Gastrocnemius medialis (tissue), 4 donors: Measurements from ENCODE around the gene SCN4B.

Source experiments
- POLR2A ChIP-seq, 2 donors: fragments of 450-650 bp; IDR thresholded peaks; one replicate each; pipeline ENCODE4 v1.6.1; 2017; ENCODE audit warnings: antibody characterized with exemption in 2 of 2, mild to moderate bottlenecking in 2 of 2, moderate library complexity in 2 of 2
- TF ChIP-seq, protein P1 (sequence below), 5 experiments: fragments of 450-650 bp in 3 of 5; fragments of 200-600 bp in 2 of 5; sonication (generic) in 2 of 5; IDR thresholded peaks in 4 of 5; conservative IDR thresholded peaks in 1 of 5; 1 replicate in 4 of 5; 2 replicates in 1 of 5; pipeline ENCODE4 v1.5.1; 2016 to 2019; ENCODE audit warnings: antibody characterized with exemption in 5 of 5, mild to moderate bottlenecking in 3 of 5, moderate library complexity in 3 of 5

DNA sequence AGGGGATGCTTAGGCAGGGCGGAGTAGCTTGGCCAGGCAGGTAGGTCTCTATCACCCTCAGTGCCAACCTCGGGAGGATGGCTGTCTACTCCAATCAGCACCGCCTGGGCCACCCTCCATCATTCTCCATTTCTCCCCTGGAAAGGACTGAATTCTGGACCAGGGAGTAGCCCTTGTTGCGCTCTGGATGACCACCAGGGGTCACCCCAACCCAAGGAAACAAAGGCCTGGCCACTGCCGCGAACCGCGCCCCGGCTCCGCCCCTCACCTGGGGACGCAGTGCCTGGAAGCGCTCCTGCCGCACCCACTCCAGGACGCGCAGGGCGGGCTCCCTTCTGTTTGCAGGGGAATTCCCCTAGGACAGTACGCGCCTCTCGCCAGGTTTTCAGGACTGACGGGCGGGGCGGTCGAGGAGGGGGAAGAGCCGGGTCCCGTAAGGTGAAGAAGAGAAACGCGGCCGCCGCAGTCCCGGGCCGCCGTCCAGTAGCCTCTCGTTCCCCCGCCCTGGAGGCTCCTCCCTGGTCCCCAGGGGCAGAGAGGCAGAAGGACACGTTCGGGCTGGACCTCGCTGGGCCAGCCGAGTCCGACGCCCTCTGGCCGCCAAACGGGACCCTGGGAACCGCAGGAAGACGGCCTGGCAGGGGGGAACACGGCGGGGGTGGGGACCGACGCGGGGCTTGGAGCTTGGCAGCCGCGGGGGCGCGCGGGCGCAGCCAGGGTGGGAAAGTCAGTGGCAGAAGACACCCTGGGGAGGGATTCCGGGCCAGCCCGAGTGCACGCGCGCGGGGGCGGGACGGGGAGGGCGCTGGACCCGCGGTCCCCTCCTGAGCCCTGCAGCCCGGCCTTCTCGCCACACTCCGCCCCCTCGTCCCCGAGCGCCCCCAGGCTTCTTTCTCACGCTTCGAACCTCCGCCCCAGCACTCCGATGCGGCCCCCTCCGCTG is 7.1 kb downstream of the SCN4B start:
- TF ChIP-seq, protein P1, sequence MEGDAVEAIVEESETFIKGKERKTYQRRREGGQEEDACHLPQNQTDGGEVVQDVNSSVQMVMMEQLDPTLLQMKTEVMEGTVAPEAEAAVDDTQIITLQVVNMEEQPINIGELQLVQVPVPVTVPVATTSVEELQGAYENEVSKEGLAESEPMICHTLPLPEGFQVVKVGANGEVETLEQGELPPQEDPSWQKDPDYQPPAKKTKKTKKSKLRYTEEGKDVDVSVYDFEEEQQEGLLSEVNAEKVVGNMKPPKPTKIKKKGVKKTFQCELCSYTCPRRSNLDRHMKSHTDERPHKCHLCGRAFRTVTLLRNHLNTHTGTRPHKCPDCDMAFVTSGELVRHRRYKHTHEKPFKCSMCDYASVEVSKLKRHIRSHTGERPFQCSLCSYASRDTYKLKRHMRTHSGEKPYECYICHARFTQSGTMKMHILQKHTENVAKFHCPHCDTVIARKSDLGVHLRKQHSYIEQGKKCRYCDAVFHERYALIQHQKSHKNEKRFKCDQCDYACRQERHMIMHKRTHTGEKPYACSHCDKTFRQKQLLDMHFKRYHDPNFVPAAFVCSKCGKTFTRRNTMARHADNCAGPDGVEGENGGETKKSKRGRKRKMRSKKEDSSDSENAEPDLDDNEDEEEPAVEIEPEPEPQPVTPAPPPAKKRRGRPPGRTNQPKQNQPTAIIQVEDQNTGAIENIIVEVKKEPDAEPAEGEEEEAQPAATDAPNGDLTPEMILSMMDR (IDR thresholded peaks at IDR 0.05 in 4 of 5, conservative IDR thresholded peaks at IDR 0.05 in 1 of 5), result peak; percentile 87 to 96 (median 92)
- TF ChIP-seq POLR2A (IDR thresholded peaks at IDR 0.05), result no peak
